HG03103 (cell line): Measurements from ENCODE around the gene HAPLN3.

Experiments used
- ATAC-seq: cut with Tn5 transposase; IDR thresholded peaks from one replicate; pipeline ENCODE4 v1.9.1; 2021; ENCODE audit warnings: low read depth; ENCODE audit not compliant: unreplicated experiment

The HAPLN3 gene

DNA sequence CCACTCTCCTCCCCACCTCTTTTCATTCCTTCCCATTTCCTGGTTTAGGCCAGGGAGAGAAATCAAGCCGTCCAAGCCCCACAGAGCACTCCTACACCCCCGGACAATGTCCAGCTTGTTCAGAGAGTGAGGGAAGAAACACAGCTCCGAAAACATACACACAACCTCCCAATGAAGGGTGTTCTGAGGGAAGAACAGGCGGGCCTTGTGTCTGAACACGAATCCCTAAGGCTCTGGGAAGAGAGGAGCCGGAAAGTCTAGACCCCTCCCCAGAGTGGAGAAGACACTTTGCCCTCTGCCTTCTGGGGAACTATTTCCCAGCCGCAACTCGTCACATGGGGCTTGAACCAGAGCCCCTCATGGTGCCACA lies 61.6 kb downstream of the HAPLN3 start:
- no peak for ATAC-seq

DNA sequence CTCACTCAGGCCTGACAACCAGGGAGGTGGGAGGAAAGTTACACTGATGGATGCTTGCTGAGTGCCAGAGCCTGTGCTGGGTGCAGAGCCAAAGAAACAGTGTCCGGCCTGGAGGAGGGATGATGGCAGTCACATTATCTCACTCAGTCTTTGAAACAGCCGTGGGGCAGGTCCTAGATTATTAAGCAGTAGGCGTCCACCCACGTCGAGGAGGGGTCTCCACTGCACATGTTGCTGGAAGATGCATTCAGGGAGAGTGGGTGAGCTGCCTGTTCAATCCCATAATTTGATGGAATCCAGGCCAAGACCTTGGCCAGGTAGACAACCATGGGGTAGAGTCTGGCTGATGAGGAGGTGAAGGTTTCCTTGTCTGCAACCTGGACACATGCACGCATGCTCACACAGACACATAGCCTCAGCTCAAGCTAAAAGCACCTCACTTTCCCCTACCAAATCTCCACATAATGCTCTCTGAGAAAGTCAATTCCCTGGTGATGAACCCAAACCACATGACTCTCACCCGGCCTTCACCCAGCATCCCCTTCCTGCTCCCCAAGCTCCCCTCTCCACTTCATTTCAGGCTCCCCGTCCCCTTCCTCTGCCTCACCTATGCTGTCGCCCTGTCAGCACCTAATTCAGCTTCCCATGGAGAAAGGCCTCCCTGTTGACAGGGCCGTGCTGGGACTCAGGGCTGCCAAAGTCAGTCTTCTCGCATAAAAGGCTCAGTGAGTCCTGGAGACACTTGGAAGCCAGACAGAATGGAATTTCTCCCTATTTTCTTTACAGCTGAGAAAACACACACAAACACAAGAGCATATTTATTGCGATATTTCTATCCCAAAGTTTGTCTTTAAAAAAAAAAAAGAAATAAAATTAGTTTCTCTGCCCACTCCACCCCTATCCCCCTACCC lies 62.3 kb downstream of the HAPLN3 start:
- ATAC-seq: no peak

- no peak for ATAC-seq
Measured at GRCh38 chr15:88830016-88830415, 65.3 kb downstream of the HAPLN3 start.

- ATAC-seq: no peak
Measured at GRCh38 chr15:88828791-88829190, 66.6 kb downstream of the HAPLN3 start.
